Keratinocyte (primary cell): Measurements from ENCODE around the gene SH3GL3. TPM values are rescaled to one million over a fixed set of nuclear protein-coding genes. Genes with fewer than 3 reads are reported as not detected.

Experiments used
- DNase-seq: peaks from one replicate; pipeline ENCODE4 v3.0.0-alpha.2; 2011; ENCODE audit warnings: low read depth, missing footprints, low spot score
- FAIRE-seq: peaks from 2 replicates; lab custom pipeline; 2011; peaks lifted over from hg19 to GRCh38; lab: Jason Lieb, UNC
- H2AFZ ChIP-seq: 2 replicates; pipeline ENCODE4 v1.6.0; 2012; ENCODE audit warnings: low read length, control low read depth, inconsistent platforms; ENCODE audit not compliant: control insufficient read depth
- H3K27ac ChIP-seq: 2 replicates; pipeline ENCODE4 v1.5.1; 2011; ENCODE audit warnings: low read length; ENCODE audit not compliant: control insufficient read depth, insufficient read depth
- H3K27me3 ChIP-seq: 3 replicates; pipeline ENCODE4 v1.6.0; 2011; ENCODE audit warnings: low read length; ENCODE audit not compliant: control insufficient read depth, insufficient read depth; ENCODE audit errors: extremely low read depth
- H3K36me3 ChIP-seq, 2 experiments: 2 replicates in 1 of 2; 3 replicates in 1 of 2; pipeline ENCODE4 v1.5.1; 2011; ENCODE audit warnings: low read length in 2 of 2, mild to moderate bottlenecking in 1 of 2; ENCODE audit not compliant: control insufficient read depth in 2 of 2, insufficient read depth in 2 of 2; ENCODE audit errors: extremely low read depth in 1 of 2
- H3K4me1 ChIP-seq: 3 replicates; pipeline ENCODE4 v1.5.1; 2011; ENCODE audit warnings: low read length; ENCODE audit not compliant: control insufficient read depth, insufficient read depth; ENCODE audit errors: extremely low read depth
- H3K4me2 ChIP-seq: 3 replicates; pipeline ENCODE4 v1.6.0; 2011; ENCODE audit warnings: low read depth, low read length; ENCODE audit not compliant: control insufficient read depth, insufficient read depth; ENCODE audit errors: extremely low read depth
- H3K4me3 ChIP-seq, 3 experiments: fragments of 200-600 bp in 1 of 3; sonication (generic) in 1 of 3; 2 replicates in 2 of 3; 3 replicates in 1 of 3; pipeline ENCODE4 v1.5.1; 2011 to 2016; ENCODE audit warnings: low read length in 3 of 3, mild to moderate bottlenecking in 3 of 3, control low read depth in 2 of 3, inconsistent platforms in 1 of 3, low read depth in 1 of 3, mixed read lengths in 1 of 3, mixed run types in 1 of 3, moderate library complexity in 1 of 3; ENCODE audit not compliant: control insufficient read depth in 2 of 3, insufficient read depth in 2 of 3; ENCODE audit errors: extremely low read depth in 1 of 3
- H3K79me2 ChIP-seq: 2 replicates; pipeline ENCODE4 v1.6.0; 2012; ENCODE audit warnings: low read length; ENCODE audit not compliant: control insufficient read depth, insufficient read depth
- H3K9ac ChIP-seq: 3 replicates; pipeline ENCODE4 v1.6.0; 2011; ENCODE audit warnings: low read length; ENCODE audit not compliant: control insufficient read depth, insufficient read depth; ENCODE audit errors: extremely low read depth
- H3K9me1 ChIP-seq: 3 replicates; pipeline ENCODE4 v1.6.0; 2011; ENCODE audit warnings: low read length; ENCODE audit not compliant: control insufficient read depth, insufficient read depth; ENCODE audit errors: extremely low read depth
- H3K9me3 ChIP-seq: 2 replicates; pipeline ENCODE4 v1.5.1; 2012; ENCODE audit warnings: low read depth, low read length; ENCODE audit not compliant: control insufficient read depth
- H4K20me1 ChIP-seq: 3 replicates; pipeline ENCODE4 v1.6.0; 2011; ENCODE audit warnings: low read length; ENCODE audit not compliant: control insufficient read depth, insufficient read depth; ENCODE audit errors: extremely low read depth
- EZH2 ChIP-seq: IDR thresholded peaks from one replicate; pipeline ENCODE4 v1.6.1; 2012; ENCODE audit warnings: inconsistent platforms, mild to moderate bottlenecking, low read length, moderate library complexity
- dilution Hi-C: fragments of 300-500 bp; cut with MboI; formaldehyde crosslinking; loops from one replicate; pipeline ENCODE4 v1.7.0; 2020; ENCODE audit warnings: low sequenced_read_pairs; ENCODE audit not compliant: extremely low pct_ligation_motif_present
- polyA plus RNA-seq, 5 experiments: library from polyadenylated mRNA; depleted of rRNA in 3 of 5; stranded (reverse) in 3 of 5; stranded (forward) in 1 of 5; unstranded in 1 of 5; fragments of >200 nt; gene quantifications; 1 replicate in 1 of 5; 2 replicates in 3 of 5; 3 replicates in 1 of 5; pipeline versions ENCODE4 v1.2.1 to v1.2.3, GENCODE V29; 2011 to 2012; ENCODE audit warnings: missing spikeins in 2 of 5, low read depth in 1 of 5, low replicate concordance in 1 of 5
- TF ChIP-seq, protein P1 (sequence below), 3 experiments: IDR thresholded peaks in 1 of 3; conservative IDR thresholded peaks in 1 of 3; optimal IDR thresholded peaks in 1 of 3; 2 replicates in 2 of 3; 3 replicates in 1 of 3; pipeline versions ENCODE3 to v1.5.1; 2011; ENCODE audit warnings: low read length in 3 of 3, mild to moderate bottlenecking in 3 of 3, moderate library complexity in 2 of 3, control low read depth in 1 of 3, inconsistent platforms in 1 of 3; ENCODE audit not compliant: insufficient read depth in 2 of 3; ENCODE audit errors: extremely low read depth in 1 of 3

The SH3GL3 gene
- polyA plus RNA-seq, 1 donor (not counting 4 experiments of a cell fraction or from before 2014, with no cell fraction given): 0.20 TPM

DNA sequence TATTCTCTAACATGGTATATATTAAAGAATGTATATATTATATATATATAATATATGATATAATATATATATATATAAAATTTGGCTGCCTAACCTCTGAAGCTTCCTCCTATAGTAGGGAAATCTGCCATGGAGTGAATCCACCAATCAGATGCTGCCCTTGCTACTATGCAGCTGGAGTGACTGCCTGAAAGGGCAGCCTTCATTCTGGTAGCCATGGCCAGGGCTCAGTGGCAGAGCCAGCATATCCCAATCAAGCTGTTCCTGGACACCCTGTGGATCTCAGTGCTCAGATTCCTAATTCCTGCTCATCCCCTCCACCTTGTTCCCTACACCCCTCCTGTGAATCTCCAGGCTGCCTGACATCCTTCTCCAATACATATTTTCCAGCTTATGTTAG lies 2.2 kb upstream of the SH3GL3 start:
- Histone ChIP-seq H3K9ac (no peak overlapping the region), H3K79me2 (no peaks in the 10 kb centered on the region), H3K4me3 (no peak overlapping the region), H4K20me1 (no peaks in the 10 kb centered on the region), H2AFZ (no peak overlapping the region), H3K9me1 (no peaks in the 10 kb centered on the region), H3K9me3 (no peaks in the 10 kb centered on the region), H3K27me3 (peaks cover 12% of the 10 kb centered on the region), H3K4me2 (no peak overlapping the region), H3K4me1 (peaks cover 5% of the 10 kb centered on the region), H3K36me3 (no peaks in the 10 kb centered on the region), H3K27ac (no peak overlapping the region)
- DNase-seq: no peak
- no peak for FAIRE-seq
- dilution Hi-C loops: no loop called here
- no peak for TF ChIP-seq EZH2
- TF ChIP-seq, protein P1, sequence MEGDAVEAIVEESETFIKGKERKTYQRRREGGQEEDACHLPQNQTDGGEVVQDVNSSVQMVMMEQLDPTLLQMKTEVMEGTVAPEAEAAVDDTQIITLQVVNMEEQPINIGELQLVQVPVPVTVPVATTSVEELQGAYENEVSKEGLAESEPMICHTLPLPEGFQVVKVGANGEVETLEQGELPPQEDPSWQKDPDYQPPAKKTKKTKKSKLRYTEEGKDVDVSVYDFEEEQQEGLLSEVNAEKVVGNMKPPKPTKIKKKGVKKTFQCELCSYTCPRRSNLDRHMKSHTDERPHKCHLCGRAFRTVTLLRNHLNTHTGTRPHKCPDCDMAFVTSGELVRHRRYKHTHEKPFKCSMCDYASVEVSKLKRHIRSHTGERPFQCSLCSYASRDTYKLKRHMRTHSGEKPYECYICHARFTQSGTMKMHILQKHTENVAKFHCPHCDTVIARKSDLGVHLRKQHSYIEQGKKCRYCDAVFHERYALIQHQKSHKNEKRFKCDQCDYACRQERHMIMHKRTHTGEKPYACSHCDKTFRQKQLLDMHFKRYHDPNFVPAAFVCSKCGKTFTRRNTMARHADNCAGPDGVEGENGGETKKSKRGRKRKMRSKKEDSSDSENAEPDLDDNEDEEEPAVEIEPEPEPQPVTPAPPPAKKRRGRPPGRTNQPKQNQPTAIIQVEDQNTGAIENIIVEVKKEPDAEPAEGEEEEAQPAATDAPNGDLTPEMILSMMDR (optimal IDR thresholded peaks at IDR 0.05 in 1 of 3, IDR thresholded peaks at IDR 0.05 in 1 of 3, conservative IDR thresholded peaks at IDR 0.05 in 1 of 3; ENCODE audit: extremely low read depth in 1 of 3, insufficient read depth in 2 of 3, low read length in 3 of 3): no peak

- dilution Hi-C loops: no loop called here
- Histone ChIP-seq H3K27me3 (peaks cover 12% of the 10 kb centered on the region), H3K9me3 (no peaks in the 10 kb centered on the region), H2AFZ (no peak overlapping the region), H3K36me3 (no peaks in the 10 kb centered on the region), H3K27ac (no peak overlapping the region), H3K9ac (no peak overlapping the region), H3K4me1 (peaks cover 5% of the 10 kb centered on the region), H3K9me1 (no peaks in the 10 kb centered on the region), H4K20me1 (no peaks in the 10 kb centered on the region), H3K4me3 (no peak overlapping the region), H3K4me2 (no peak overlapping the region), H3K79me2 (no peaks in the 10 kb centered on the region)
- no peak for TF ChIP-seq EZH2
- TF ChIP-seq, protein P1 (optimal IDR thresholded peaks at IDR 0.05 in 1 of 3, IDR thresholded peaks at IDR 0.05 in 1 of 3, conservative IDR thresholded peaks at IDR 0.05 in 1 of 3; ENCODE audit: extremely low read depth in 1 of 3, insufficient read depth in 2 of 3, low read length in 3 of 3): no peak
- DNase-seq (no peak), FAIRE-seq (no peak)
Measured at GRCh38 chr15:83445643-83446042, 1.5 kb upstream of the SH3GL3 start.
